ENCODE data around the gene TYRO3.
"Not testable (repeated sequence)": the region's sequence is repeated elsewhere in the genome, so short reads cannot be mapped to it uniquely, and the experiment has no call there.

TYRO3 gene

DNA sequence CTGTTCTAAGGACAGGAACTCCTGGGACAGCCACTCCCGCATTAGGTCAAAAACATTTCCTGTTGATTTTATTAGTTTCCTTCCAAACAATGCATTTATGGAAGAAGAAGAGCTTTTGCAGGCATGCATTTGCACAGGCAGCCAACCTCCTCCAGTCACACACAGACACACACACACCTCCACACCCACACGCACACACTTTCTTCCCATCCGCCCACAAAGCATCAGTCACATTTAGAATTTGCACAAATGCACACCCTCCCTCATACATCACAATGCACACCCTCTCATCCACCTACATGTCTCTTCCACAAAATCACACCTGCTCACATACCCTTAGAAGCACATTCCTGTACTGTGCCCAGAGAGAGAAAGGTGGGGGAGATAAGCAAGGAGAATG, 4.1 kb upstream of the TYRO3 start:
- no peak for DNase-seq

- no peak for DNase-seq
Measured at GRCh38 chr15:41556677-41557076, 2.3 kb upstream of the TYRO3 start.

DNA sequence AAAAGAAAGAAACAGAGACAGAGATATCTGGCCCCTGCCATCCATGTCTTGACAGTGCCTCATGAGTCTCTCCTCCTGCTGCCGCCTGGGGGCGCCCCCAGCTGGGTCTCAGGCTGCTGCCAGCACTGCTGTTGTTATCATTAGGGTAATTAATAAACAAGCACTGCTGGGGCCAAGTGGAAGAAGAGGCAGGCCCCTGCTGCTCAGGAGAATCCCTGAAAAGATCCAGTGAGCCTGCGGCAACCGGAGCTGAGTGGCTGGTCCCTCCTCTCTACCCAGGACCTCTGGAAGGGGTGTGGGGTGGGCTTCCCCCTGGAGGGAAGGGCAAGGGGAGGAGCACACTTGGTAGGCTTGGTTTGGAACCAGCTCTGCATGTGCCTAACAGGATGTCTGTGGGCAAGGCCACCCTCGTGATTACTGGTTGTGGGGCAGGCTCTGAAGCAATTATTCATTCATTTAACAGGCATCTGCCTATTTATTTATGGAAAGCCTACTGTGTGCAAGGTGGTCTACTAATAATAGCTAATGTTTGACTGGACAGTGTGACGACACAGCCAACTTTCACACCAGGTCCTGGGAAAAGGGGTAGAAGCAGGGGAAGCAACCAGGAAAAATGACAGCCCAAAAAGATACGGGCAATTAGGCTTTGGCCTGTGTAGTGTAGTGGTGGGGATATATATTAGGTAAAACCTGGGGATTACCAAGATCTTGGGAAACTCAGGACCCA, 1.2 kb upstream of the TYRO3 start:
- DNase-seq: peak; percentile 34

DNA sequence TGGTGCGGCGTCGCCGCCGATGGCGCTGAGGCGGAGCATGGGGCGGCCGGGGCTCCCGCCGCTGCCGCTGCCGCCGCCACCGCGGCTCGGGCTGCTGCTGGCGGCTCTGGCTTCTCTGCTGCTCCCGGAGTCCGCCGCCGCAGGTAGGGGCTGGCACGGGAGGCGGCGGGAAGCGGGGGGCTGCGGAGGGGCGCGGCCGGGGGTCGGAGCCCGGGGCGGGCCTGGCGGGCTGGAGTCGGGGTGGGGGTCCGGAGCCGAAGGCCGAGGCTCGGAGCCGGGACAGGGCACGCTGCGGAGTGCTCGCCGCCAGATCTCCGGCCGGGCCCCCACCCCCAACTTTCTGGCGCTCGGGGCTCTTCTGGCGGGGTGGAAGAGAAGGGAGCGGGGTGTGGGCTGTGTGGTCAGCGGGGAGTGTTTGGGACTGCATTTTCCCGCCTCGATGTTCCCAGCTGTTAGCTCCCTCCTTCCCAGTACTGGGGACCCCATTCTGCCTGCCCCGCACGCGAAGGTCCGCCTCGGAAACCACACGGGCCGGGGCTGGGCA, 299 bp downstream of the TYRO3 start:
- no peak for DNase-seq

- peak; percentile 71 for DNase-seq
Measured at GRCh38 chr15:41560572-41560874, 1.5 kb downstream of the TYRO3 start.

- DNase-seq: no peak
Measured at GRCh38 chr15:41561104-41561776, 2.2 kb downstream of the TYRO3 start.

DNA sequence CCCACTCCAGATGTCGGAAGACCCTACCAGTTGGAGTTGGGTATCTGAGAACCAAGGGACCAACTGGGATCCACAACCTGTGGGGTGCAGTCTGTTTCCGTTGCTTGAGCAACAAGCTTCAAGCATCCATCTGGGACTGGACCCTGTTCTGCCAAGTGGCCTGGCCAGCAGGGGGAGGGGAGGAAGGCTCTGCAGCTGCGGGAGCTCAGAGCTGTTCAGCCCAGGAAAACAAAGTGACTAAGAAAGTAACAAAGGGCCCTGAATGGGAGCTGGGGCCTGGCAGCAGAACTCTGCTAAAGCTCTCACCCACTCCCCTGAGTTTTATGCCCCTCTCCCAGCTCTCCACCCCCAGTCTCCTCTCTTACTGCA, 2.7 kb downstream of the TYRO3 start:
- no peak for DNase-seq

GRCh38 chr15:41562244-41562643, 3.2 kb downstream of the TYRO3 start:
- no peak for DNase-seq

- DNase-seq: no peak
Measured at GRCh38 chr15:41562784-41563198, 3.8 kb downstream of the TYRO3 start.

DNA sequence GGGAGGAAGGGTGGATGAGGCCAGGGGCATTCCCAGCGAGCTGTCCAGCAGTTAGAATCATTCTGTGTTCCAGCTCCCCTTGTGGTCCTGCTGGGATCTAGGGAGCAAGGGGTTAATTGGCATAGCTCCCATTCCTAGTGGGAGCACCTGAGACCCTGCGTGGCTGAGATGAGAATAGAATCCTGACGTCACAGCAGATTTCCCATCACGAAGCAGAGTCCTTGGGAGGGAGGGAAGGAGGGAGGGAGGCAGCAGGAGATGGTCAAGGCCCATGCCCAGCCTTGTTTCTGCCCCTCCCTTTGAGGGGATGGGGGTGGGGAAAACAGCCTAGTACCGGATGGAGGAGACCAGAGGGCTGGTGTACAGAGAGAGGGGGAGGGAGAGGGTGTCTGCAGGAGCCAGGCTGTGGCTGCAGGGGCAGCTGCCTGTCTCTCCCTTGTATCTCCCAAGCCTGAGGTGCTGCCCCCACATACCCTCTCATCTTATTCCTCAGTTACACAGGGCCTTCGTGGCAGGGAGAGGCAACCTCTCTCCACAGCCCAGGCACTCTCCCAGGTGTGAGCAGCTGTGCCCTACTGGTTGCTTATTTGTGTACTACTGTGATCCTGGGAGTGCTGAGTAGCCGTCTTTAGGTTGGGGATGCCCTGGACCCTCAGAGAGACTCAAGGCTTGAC, 5.4 kb downstream of the TYRO3 start:
- no peak for DNase-seq

DNA sequence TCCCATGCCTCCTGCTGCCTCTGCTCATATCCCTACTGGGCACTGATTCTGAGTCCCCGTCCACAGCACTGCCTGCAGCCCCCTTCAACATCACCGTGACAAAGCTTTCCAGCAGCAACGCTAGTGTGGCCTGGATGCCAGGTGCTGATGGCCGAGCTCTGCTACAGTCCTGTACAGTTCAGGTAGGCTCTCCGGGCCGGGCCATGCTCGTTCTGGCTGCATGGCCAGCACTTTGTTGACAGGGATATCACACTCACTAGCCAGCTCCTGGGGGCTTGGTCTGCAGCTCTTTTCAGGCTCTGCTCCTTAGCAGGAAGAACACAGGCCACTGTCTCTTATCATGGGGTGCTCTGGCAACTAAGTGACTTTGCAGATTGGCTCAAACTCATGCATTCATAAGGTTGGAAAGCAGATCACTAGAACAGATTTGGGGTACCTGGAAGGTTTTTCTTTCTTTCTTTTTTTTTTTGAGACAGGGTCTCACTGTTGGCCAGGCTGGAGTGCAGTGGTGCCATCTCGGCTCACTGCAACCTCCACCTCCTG, 6.0 kb downstream of the TYRO3 start:
- DNase-seq: no peak

DNA sequence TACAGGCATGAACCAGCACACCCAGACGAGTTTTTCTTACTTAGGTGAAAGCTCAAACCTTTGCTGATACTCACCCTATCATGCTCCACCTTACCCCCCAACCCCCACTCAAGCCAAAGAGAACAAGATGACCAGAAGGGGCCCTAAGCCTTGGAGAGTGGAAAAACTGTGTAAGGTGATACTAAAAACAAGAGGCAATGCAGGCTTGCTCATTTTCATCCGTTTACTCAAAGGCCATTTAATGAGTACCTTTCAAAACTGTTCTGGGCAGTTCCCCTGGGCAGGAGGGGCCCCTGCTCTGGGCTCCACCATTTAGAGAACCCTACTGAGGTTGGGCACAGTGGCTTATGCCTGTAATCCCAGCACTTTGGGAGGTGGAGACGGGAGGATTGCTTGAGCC, 6.7 kb downstream of the TYRO3 start:
- no peak for DNase-seq

DNA sequence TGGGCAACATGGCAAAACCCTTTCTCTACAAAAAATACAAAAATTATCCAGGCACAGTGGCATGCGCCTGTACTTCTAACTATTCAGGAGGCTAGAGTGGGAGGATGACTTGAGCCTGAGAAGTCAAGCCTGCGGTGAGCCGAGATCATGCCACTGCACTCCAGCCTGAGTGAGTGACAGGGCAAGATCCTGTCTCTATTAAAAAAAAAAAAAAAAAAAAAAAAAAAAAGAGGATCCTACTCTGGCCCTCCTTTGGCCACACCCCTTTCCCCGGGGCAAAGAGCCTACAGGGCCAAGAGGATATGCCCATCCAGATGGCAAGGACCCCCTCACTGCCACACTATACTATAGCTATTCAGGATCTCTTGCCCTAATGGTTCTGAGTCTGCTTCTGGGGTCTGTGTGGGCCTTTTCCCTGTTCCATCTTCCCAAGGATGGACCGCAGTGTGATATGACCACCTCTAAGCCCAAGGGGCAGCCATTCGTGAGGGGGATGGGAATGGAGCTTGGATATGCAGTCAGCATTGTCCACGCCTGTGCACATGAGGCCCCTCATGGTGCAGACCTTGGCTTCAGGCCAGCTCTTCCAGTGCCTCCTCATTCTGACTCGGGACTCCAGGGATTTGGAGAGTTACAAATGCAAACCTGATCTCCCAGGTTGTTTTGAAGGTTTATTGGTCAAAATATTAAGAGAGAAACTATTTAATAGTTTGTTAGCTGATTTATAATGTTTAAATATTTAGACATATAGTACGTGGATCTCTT, 7.3 kb downstream of the TYRO3 start:
- no peak for DNase-seq

DNA sequence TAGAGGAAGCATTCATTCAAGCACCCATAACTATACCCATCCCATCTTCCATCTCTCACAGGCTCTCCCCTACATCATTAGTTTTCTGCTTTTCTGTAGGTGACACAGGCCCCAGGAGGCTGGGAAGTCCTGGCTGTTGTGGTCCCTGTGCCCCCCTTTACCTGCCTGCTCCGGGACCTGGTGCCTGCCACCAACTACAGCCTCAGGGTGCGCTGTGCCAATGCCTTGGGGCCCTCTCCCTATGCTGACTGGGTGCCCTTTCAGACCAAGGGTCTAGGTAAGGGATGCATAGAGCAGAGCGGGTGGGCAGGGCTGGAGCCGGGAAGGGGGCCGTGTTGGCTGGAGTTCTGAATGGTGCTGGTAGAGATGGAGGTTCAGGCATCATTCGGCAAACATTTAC, 8.2 kb downstream of the TYRO3 start:
- DNase-seq: no peak

- no peak for DNase-seq
Measured at GRCh38 chr15:41567862-41568261, 8.8 kb downstream of the TYRO3 start.

GRCh38 chr15:41568350-41569017, 9.5 kb downstream of the TYRO3 start:
- DNase-seq: no peak

DNA sequence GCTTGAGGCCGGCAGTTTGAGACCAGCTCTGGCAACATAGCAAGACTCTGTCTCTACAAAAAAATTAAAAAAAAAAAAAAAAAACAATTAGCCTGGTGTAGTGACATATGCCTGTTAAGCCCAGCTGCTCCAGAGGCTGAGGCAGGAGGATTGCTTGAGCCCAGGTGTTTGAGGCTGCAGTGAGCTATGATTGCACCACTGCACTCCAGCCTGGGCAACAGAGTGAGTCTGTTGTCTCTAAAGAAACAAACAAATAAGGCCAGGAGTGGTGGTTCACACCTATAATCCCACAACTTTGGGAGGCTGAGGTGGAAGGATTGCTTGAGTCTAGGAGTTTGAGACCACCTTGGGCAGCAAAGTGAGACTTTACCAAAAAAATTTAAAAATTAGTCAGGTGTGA, 10.2 kb downstream of the TYRO3 start:
- not testable (repeated sequence) for DNase-seq

GRCh38 chr15:41570764-41571163, 11.8 kb downstream of the TYRO3 start:
- no peak for DNase-seq

DNA sequence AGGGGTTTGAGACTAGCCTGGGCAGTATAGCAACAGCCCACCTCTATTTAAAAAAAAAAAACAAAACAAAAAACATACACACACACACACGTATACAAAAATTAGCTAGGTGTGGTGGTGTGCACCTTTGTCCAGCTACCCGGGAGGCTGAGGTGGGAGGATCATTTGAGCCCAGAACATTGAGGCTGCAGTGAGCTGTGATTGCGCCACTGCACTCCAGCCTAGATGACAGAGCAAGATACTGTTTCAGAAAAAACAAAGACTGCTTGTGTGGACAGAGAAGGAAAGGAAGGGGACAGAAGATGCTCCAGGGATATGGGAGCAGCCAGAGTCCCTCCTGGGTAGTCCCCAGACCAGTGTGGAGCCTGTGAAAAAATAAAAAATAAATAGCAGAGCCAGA, 12.9 kb downstream of the TYRO3 start:
- no peak for DNase-seq

- DNase-seq: no peak
Measured at GRCh38 chr15:41572866-41573265, 13.9 kb downstream of the TYRO3 start.

- DNase-seq: no peak
Measured at GRCh38 chr15:41573396-41573795, 14.4 kb downstream of the TYRO3 start.

DNA sequence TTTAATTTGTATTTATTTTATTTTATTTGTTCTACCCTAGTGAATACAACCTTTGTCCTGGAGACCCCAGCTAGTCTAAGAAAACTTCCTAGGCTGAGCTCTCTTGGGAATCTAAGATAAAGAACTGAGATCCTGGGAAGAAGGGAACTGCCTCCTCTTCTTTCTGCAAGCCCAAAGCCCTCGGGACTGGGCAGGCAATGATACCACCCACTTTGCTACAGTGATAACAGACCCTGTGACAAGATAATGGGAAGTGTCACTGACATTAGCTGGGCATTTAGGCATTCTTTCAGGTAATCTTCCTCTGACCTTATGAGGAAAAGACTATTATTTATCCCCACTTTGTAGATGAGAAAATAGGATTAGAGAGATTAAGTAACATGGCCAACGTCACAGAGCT, 15.1 kb downstream of the TYRO3 start:
- DNase-seq: no peak

GRCh38 chr15:41575282-41575681, 16.3 kb downstream of the TYRO3 start:
- no peak for DNase-seq

All from NCI-H524 treated with DMSO at 0.1 percent for 48 hours (cell line).